Measurements from ENCODE around the gene EDA2R.

DNA sequence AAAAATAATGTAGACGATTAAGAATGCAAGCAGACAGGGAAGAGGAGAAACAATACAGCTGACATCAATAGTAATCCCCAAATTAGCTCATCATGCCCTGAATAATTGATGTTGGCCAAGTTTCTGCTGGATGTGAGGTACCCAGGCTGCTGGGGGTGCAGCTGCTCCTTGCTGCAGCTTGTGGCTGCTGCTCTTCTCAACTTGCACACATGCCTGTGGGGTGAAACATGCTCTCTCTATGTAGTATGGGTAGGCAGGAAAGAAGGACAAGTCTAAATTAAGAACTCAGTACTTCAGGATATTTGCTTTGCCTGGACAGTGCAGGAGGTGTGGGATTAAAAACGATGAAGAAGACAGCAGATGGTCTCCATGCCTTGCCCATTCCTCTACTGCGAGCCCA is 16.7 kb downstream of the EDA2R start:
- no peak for TF ChIP-seq BHLHE40 (IDR thresholded peaks at IDR 0.05; ENCODE audit: borderline replicate concordance)
- no peak for TF ChIP-seq LEF1 (IDR thresholded peaks at IDR 0.05; ENCODE audit: borderline replicate concordance)
- no peak for TF ChIP-seq FOXM1 (IDR thresholded peaks at IDR 0.05; ENCODE audit: borderline replicate concordance)
- TF ChIP-seq L3MBTL2 (conservative IDR thresholded peaks at IDR 0.05), result no peak
- no peak for TF ChIP-seq TARDBP (IDR thresholded peaks at IDR 0.05)
- no peak for TF ChIP-seq NFRKB (IDR thresholded peaks at IDR 0.05)
- TF ChIP-seq ARNT (IDR thresholded peaks at IDR 0.05), result no peak
- TF ChIP-seq ZNF384 (IDR thresholded peaks at IDR 0.05), result no peak
